Panc1 (cell line): ENCODE measurements around the gene NPB. TPM values are rescaled to one million over a fixed set of nuclear protein-coding genes. Genes with fewer than 3 reads are reported as not detected.
A peak's percentile ranks its signal among the peaks of the same experiment; 100 is the strongest.

Experiments used
- ATAC-seq: fragments of 200-7000 bp; cut with Tn5 transposase; 2 replicates; pipeline ENCODE4 v1.9.1; 2020; ENCODE audit warnings: mild to moderate bottlenecking, moderate library complexity
- BruUV-seq: library from RNA; stranded (reverse); fragments of 400-500 nt; replicated peaks from 2 replicates; lab custom pipeline; 2021; lab: Mats Ljungman, UMichigan
- CTCF ChIA-PET: fragments of 300-600 bp; sonication (Branson Sonifier 250); formaldehyde crosslinking; loops from one replicate; lab custom pipeline; 2022; ENCODE audit warnings: antibody characterized with exemption; lab: Charles Lee
- POLR2A ChIA-PET: fragments of 300-600 bp; sonication (Branson Sonifier 250); formaldehyde crosslinking; loops from one replicate; lab custom pipeline; 2022; ENCODE audit warnings: antibody characterized with exemption; lab: Charles Lee
- DNase-seq: peaks from one replicate; pipeline ENCODE4 v3.0.0-alpha.2; 2010; ENCODE audit warnings: low read depth, low spot score
- H3K27ac ChIP-seq: 2 replicates; pipeline ENCODE4 v1.5.1; 2011; ENCODE audit warnings: mild to moderate bottlenecking, low read length, inconsistent platforms
- H3K27me3 ChIP-seq: fragments of 200-500 bp; sonication (Bioruptor generic); 2 replicates; pipeline ENCODE4 v1.6.0; 2014; ENCODE audit warnings: low read length, inconsistent platforms; ENCODE audit not compliant: control insufficient read depth, insufficient read depth
- H3K36me3 ChIP-seq: fragments of 200-500 bp; sonication (Bioruptor generic); 2 replicates; pipeline ENCODE4 v1.5.1; 2014; ENCODE audit warnings: inconsistent platforms, mild to moderate bottlenecking, low read length, moderate library complexity; ENCODE audit not compliant: control insufficient read depth, insufficient read depth
- H3K4me1 ChIP-seq: 2 replicates; pipeline ENCODE4 v1.5.1; 2011; ENCODE audit warnings: inconsistent platforms, mild to moderate bottlenecking, low read length, moderate library complexity; ENCODE audit not compliant: control insufficient read depth, insufficient read depth
- H3K4me3 ChIP-seq, 2 experiments: 2 replicates each; pipeline ENCODE4 v1.5.1; 2011 to 2012; ENCODE audit warnings: low read depth in 2 of 2, low read length in 2 of 2, mild to moderate bottlenecking in 2 of 2, inconsistent platforms in 1 of 2, moderate library complexity in 1 of 2
- H3K9me3 ChIP-seq: fragments of 200-500 bp; sonication (Bioruptor generic); 2 replicates; pipeline ENCODE4 v1.5.1; 2014; ENCODE audit warnings: low read depth, mild to moderate bottlenecking, inconsistent platforms, low read length, moderate library complexity; ENCODE audit not compliant: control insufficient read depth, insufficient read depth
- POLR2AphosphoS5 ChIP-seq: IDR thresholded peaks from 2 replicates; pipeline ENCODE4 v1.6.1; 2012; ENCODE audit warnings: mild to moderate bottlenecking, low read depth, low read length, moderate library complexity
- SIN3A ChIP-seq: IDR thresholded peaks from 2 replicates; pipeline ENCODE4 v1.6.1; 2012; ENCODE audit warnings: low read depth, mild to moderate bottlenecking, low read length, moderate library complexity, borderline replicate concordance; ENCODE audit not compliant: insufficient read depth
- TCF7L2 ChIP-seq: IDR thresholded peaks from 2 replicates; pipeline ENCODE4 v1.6.1; 2011; ENCODE audit warnings: mild to moderate bottlenecking, low read depth, low read length, inconsistent platforms
- in situ Hi-C: cut with HindIII; loops from 2 replicates; pipeline ENCODE4 v1.10.0; 2016; ENCODE audit warnings: low sequenced_read_pairs, low pct_unique_long_range_greater_than_20kb
- intact Hi-C: fragments of 100-400 bp; cut with micrococcal nuclease; formaldehyde crosslinking; loops from one replicate; pipeline ENCODE4 v1.10.0; 2022; ENCODE audit not compliant: unreplicated experiment
- total RNA-seq: library from RNA; stranded (reverse); gene quantifications from one replicate; pipeline ENCODE4 v1.2.1, GENCODE V29; 2021; ENCODE audit not compliant: unreplicated experiment
- TF ChIP-seq, protein P1 (sequence below), 2 experiments: IDR thresholded peaks; 2 replicates each; pipeline ENCODE4 v1.6.1; 2011 to 2012; ENCODE audit warnings: low read depth in 2 of 2, control low read depth in 1 of 2, low read length in 1 of 2, mild to moderate bottlenecking in 1 of 2, moderate library complexity in 1 of 2; ENCODE audit not compliant: insufficient read depth in 1 of 2

Gene NPB
- total RNA-seq, 1 experiment from 2014 or later: 3.9 TPM

DNA sequence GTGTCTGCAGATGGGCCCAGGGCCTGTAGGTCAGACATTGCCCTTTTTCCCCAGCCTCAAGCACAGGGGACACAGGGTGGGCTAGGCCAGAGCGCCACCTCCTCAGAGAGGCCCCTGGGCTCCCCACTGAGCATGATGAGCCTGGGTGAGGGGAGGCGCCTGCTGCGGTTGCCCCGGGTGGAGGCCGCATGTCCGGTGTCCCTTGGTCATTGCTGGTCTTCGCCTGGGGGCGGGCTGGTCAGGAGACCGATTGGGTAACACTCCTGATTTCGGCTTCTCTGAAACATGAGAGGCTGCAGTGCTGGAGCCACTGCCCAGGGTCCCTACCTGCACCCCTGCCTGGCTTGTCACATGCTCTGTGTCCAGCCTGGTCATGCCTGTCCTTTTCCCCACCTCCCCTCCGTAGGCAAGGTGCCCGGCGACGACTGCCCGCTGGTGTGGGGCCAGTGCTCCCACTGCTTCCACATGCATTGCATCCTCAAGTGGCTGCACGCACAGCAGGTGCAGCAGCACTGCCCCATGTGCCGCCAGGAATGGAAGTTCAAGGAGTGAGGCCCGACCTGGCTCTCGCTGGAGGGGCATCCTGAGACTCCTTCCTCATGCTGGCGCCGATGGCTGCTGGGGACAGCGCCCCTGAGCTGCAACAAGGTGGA, 2.4 kb upstream of the NPB start:
- DNase-seq (no peak), ATAC-seq (no peak)
- intact Hi-C loops (no loop called here), in situ Hi-C loops (no loop called here)
- H3K36me3 ChIP-seq: no peaks in the 10 kb centered on the region
- peaks cover 27% of the 10 kb centered on the region for H3K4me1 ChIP-seq
- H3K27ac ChIP-seq: no peak overlapping the region; the same call in 1 of the 2 replicates
- no peaks in the 10 kb centered on the region for H3K9me3 ChIP-seq
- BruUV-seq: no TSS peak
- CTCF ChIA-PET: no interaction called here
- POLR2A ChIA-PET: no interaction called here
- no peak overlapping the region for H3K4me3 ChIP-seq
- TF ChIP-seq, protein P1, sequence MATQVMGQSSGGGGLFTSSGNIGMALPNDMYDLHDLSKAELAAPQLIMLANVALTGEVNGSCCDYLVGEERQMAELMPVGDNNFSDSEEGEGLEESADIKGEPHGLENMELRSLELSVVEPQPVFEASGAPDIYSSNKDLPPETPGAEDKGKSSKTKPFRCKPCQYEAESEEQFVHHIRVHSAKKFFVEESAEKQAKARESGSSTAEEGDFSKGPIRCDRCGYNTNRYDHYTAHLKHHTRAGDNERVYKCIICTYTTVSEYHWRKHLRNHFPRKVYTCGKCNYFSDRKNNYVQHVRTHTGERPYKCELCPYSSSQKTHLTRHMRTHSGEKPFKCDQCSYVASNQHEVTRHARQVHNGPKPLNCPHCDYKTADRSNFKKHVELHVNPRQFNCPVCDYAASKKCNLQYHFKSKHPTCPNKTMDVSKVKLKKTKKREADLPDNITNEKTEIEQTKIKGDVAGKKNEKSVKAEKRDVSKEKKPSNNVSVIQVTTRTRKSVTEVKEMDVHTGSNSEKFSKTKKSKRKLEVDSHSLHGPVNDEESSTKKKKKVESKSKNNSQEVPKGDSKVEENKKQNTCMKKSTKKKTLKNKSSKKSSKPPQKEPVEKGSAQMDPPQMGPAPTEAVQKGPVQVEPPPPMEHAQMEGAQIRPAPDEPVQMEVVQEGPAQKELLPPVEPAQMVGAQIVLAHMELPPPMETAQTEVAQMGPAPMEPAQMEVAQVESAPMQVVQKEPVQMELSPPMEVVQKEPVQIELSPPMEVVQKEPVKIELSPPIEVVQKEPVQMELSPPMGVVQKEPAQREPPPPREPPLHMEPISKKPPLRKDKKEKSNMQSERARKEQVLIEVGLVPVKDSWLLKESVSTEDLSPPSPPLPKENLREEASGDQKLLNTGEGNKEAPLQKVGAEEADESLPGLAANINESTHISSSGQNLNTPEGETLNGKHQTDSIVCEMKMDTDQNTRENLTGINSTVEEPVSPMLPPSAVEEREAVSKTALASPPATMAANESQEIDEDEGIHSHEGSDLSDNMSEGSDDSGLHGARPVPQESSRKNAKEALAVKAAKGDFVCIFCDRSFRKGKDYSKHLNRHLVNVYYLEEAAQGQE (IDR thresholded peaks at IDR 0.05; ENCODE audit: insufficient read depth in 1 of 2, low read depth in 2 of 2, low read length in 1 of 2): no peak
- TF ChIP-seq TCF7L2: no peak
- TF ChIP-seq SIN3A: no peak
- H3K27me3 ChIP-seq: no peaks in the 10 kb centered on the region

DNA sequence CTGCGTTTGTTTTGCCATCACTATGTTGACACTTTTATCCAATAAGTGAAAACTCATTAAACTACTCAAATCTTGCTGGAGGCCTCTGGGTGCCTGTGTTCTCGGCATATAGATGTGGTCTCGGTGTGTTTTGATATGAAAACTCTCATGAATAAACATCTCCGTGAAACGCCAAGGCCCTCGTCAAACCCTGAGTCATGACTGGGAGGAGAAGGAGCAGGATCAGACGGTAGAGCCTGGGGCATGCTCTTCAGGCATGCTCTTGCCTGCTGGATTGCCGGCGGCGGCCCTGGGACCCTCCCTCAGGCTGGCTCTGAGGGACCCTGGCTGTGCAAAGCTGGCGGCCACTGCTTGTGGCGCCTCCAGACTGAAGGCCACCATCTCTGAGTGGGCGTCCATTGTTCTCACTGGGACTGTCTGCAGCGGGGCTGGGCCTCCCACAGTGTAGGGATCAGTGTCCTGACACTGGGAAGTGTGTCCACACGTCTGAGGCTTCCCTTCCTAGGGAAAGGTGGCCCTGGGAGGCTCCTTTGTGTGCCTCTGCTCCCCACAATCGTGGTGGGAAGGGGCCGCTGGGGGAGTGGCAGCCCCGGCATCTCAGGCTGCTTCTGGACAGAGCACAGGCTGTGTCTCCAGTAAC, 1.7 kb upstream of the NPB start:
- POLR2A ChIA-PET: no interaction called here
- TF ChIP-seq POLR2AphosphoS5 (peak; percentile 22), TCF7L2 (no peak)
- H3K4me1 ChIP-seq: peaks cover 27% of the 10 kb centered on the region
- H3K27ac ChIP-seq: no peak overlapping the region
- ATAC-seq: peak; percentile 6; the same call in 1 of the 2 replicates
- H3K27me3 ChIP-seq: no peaks in the 10 kb centered on the region
- CTCF ChIA-PET: no interaction called here
- intact Hi-C loops (no loop called here), in situ Hi-C loops (no loop called here)
- H3K4me3 ChIP-seq: no peak overlapping the region
- H3K36me3 ChIP-seq: no peaks in the 10 kb centered on the region
- H3K9me3 ChIP-seq: no peaks in the 10 kb centered on the region
- BruUV-seq: no TSS peak
- DNase-seq: no peak

DNA sequence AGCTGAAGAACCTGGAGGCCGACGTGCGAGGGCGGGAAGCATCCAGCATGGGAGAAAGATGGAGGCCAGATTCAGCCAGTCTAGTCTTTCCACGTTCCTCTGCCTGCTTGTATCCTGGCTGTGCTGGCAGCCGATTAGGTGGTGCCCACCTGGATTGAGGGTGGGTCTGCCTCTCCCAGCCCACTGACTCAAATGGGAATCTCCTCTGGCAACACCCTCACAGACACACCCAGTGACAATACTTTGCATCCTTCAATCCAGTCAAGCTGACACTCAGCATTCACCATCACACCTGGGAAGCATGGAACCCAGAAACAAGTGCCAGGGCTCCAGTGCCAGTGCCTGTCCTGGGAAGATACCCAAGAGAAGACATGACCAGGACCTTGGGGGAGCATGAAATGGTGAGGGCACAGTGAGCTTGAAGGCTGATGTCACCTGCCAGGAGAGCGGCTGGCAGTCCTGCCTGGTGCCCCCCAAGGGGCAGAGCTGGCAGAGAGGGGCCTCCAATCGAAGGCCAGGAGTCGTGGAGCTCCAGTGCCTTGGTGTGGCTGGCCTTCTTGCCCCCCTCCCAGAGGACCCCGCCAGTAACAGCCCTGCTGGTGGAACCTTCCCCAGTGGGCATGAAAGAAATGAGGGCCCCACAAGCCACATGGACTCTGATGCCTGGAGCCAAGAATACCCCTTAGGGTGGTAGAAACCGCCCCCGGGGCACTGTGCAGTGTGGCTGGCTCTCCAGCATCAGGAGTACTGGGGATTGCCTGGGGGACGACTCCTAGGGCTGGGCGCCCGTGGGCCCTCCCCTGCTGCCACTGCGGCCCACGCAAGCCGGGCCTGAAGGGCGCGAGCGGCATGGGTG, 643 bp upstream of the NPB start:
- Histone ChIP-seq H3K27ac (no peak overlapping the region), H3K9me3 (no peaks in the 10 kb centered on the region), H3K36me3 (no peaks in the 10 kb centered on the region), H3K4me1 (peaks cover 27% of the 10 kb centered on the region), H3K4me3 (no peak overlapping the region), H3K27me3 (no peaks in the 10 kb centered on the region)
- CTCF ChIA-PET: no interaction called here
- ATAC-seq (no peak), DNase-seq (no peak)
- POLR2A ChIA-PET: no interaction called here
- intact Hi-C loops: no loop called here
- in situ Hi-C loops: no loop called here
- no peak for TF ChIP-seq TCF7L2
- TF ChIP-seq POLR2AphosphoS5: peak; percentile 46; the same call in 1 of the 2 replicates
- no peak for TF ChIP-seq SIN3A
- TSS peak; percentile 49 for BruUV-seq
